C1 segment of cervical spinal cord (tissue), 14 donors: Measurements from ENCODE around the gene FOXC2.

Experiments
- DNase-seq, 14 donors: peaks; one replicate each; lab custom pipeline; 2025; lab: John Stamatoyannopoulos, UW

The FOXC2 gene

GRCh38 chr16:86556576-86556975 is 10.1 kb upstream of the FOXC2 start:
- no peak for DNase-seq

GRCh38 chr16:86557587-86557986 is 9.0 kb upstream of the FOXC2 start:
- DNase-seq: no peak

- DNase-seq: no peak
Observed at GRCh38 chr16:86558355-86559193, 8.1 kb upstream of the FOXC2 start.

GRCh38 chr16:86559802-86560305 is 6.8 kb upstream of the FOXC2 start:
- no peak for DNase-seq

GRCh38 chr16:86562356-86562755 is 4.3 kb upstream of the FOXC2 start:
- DNase-seq: no peak

GRCh38 chr16:86563469-86564345 is 2.9 kb upstream of the FOXC2 start:
- peak in 13 of 14 donors; percentile 9 to 83 (median 67) for DNase-seq

GRCh38 chr16:86565181-86565631 is 1.4 kb upstream of the FOXC2 start:
- DNase-seq: no peak

- no peak for DNase-seq
Observed at GRCh38 chr16:86565644-86566511, 751 bp upstream of the FOXC2 start.

GRCh38 chr16:86566966-86567700 is 504 bp downstream of the FOXC2 start:
- no peak for DNase-seq

GRCh38 chr16:86567701-86568581 is 1.3 kb downstream of the FOXC2 start:
- no peak for DNase-seq

GRCh38 chr16:86568677-86569623 is 2.3 kb downstream of the FOXC2 start:
- DNase-seq: no peak

- no peak for DNase-seq
Observed at GRCh38 chr16:86569701-86570447, 3.2 kb downstream of the FOXC2 start.

GRCh38 chr16:86570558-86571529 is 4.2 kb downstream of the FOXC2 start:
- DNase-seq: no peak

GRCh38 chr16:86571530-86571915 is 4.9 kb downstream of the FOXC2 start:
- no peak for DNase-seq

- DNase-seq: no peak
Observed at GRCh38 chr16:86572041-86572521, 5.5 kb downstream of the FOXC2 start.

- no peak for DNase-seq
Observed at GRCh38 chr16:86572606-86573005, 6.0 kb downstream of the FOXC2 start.
